Diencephalon (tissue), 1 donor: ENCODE results near the gene RNF6. TPM values are rescaled to one million over a fixed set of nuclear protein-coding genes. Genes with fewer than 3 reads are reported as not detected.

Source experiments
- total RNA-seq: library from RNA; depleted of rRNA; stranded (reverse); fragments of >200 nt; gene quantifications from one replicate; pipeline ENCODE4 v1.2.3, GENCODE V29; 2014

RNF6 gene
- 35.8 TPM for total RNA-seq

GRCh38 chr13:26221721-26222519 lies at the start of gene RNF6:
TSS of gene RNF6 (minus strand) at chr13:26222314. CDS start at chr13:26219649, 2,665 bp downstream.

GRCh38 chr13:26253787-26254582 lies 31.9 kb upstream of the RNF6 start, which contains the start of gene CDK8:
TSS of gene CDK8 (plus strand) at chr13:26254129. CDS start at chr13:26254642, 513 bp downstream.

Other genes with a start within 250 kb of the RNF6 start
- gene SHISA2, start 170.3 kb downstream of the RNF6 start, total RNA-seq, result 9.2 TPM
- gene CDK8, start 31.8 kb upstream of the RNF6 start, total RNA-seq, result 93.7 TPM